Measurements from ENCODE around the gene SEMA6D.

DNA sequence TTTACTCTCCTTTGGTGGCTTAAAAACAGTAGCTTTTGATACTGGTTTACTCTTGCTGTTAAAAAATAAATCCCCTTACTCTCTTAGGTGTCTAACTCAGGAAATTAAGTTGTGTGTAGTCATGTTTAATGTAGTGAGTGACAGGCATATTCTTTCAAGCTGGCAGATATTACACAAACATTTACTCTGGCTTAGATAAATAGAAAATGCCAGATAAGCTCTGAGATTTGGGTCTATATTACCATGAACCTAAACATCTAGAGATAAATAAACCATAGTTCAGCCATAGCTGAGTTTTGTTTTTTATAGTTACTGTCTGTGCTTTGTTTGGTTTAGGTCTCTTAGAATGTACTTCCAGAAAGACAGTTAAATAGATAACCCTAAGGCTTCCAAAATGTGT lies 2.4 kb downstream of the SEMA6D start:
- TF ChIP-seq SPI1 (IDR thresholded peaks at IDR 0.05; ENCODE audit: low read depth, low read length), result no peak
- no peak for TF ChIP-seq POLR2A (IDR thresholded peaks at IDR 0.05; ENCODE audit: low read depth, low read length)
- TF ChIP-seq POLR2AphosphoS5 (IDR thresholded peaks at IDR 0.05; ENCODE audit: low read depth, low read length), result no peak
- no peak for TF ChIP-seq TAF1 (IDR thresholded peaks at IDR 0.05; ENCODE audit: low read depth, low read length)

Data from GM12891 (cell line).